Neural cell (in vitro differentiated cells): ENCODE data around the gene ARHGAP18. TPM values are rescaled to one million over a fixed set of nuclear protein-coding genes. Genes with fewer than 3 reads are reported as not detected.

Experiments used
- H2AFZ ChIP-seq: fragments of 200-600, 300-800 bp; sonication (generic), shearing (Covaris generic); 2 replicates; pipeline ENCODE4 v1.6.0; 2014; ENCODE audit warnings: low read depth, mild to moderate bottlenecking, antibody characterized with exemption, low read length, moderate library complexity
- H3F3A ChIP-seq: fragments of 200-600 bp; shearing (Covaris generic); 2 replicates; pipeline ENCODE4 v1.6.1; 2016; ENCODE audit warnings: mild to moderate bottlenecking, moderate library complexity, mixed read lengths, antibody characterized with exemption, low read length; ENCODE audit not compliant: insufficient read depth, poor library complexity, severe bottlenecking
- H3K27ac ChIP-seq: fragments of 200-600, 300-800 bp; sonication (generic), shearing (Covaris generic); 2 replicates; pipeline ENCODE4 v1.5.1; 2014; ENCODE audit warnings: mild to moderate bottlenecking, low read length, moderate library complexity
- H3K27me3 ChIP-seq: fragments of 300-800, 200-600 bp; sonication (generic), shearing (Covaris generic); 2 replicates; pipeline ENCODE4 v1.6.0; 2014; ENCODE audit warnings: mild to moderate bottlenecking, low read depth, low read length, moderate library complexity; ENCODE audit not compliant: insufficient read depth
- H3K36me3 ChIP-seq: fragments of 300-800, 200-600 bp; sonication (generic), shearing (Covaris generic); 2 replicates; pipeline ENCODE4 v1.5.1; 2014; ENCODE audit warnings: mild to moderate bottlenecking, antibody characterized with exemption, low read length, moderate library complexity; ENCODE audit not compliant: insufficient read depth
- H3K4me2 ChIP-seq: fragments of 300-800, 200-600 bp; sonication (generic), shearing (Covaris generic); 2 replicates; pipeline ENCODE4 v1.6.0; 2014; ENCODE audit warnings: mild to moderate bottlenecking, low read length
- H3K4me3 ChIP-seq: fragments of 300-800, 200-600 bp; sonication (generic), shearing (Covaris generic); 2 replicates; pipeline ENCODE4 v1.5.1; 2014; ENCODE audit warnings: mild to moderate bottlenecking, low read length, moderate library complexity
- H3K79me2 ChIP-seq: fragments of 200-600 bp; shearing (Covaris generic); replicated peaks from 2 replicates; pipeline ENCODE4 v1.6.0; 2014; ENCODE audit warnings: mild to moderate bottlenecking, low read length, moderate library complexity; ENCODE audit not compliant: insufficient read depth
- H3K9ac ChIP-seq: fragments of 300-800, 200-600 bp; sonication (generic), shearing (Covaris generic); 2 replicates; pipeline ENCODE4 v1.6.1; 2016; ENCODE audit warnings: mild to moderate bottlenecking, low read length, mixed read lengths
- H3K9me2 ChIP-seq: fragments of 200-600 bp; shearing (Covaris generic); 2 replicates; pipeline ENCODE4 v1.6.1; 2016; ENCODE audit warnings: mild to moderate bottlenecking, low read length, mixed read lengths; ENCODE audit not compliant: insufficient read depth
- H3K9me3 ChIP-seq: fragments of 200-600, 300-800 bp; sonication (generic), shearing (Covaris generic); 2 replicates; pipeline ENCODE4 v1.6.1; 2016; ENCODE audit warnings: mild to moderate bottlenecking, mixed run types, low read length, moderate library complexity, mixed read lengths
- H4K20me1 ChIP-seq: fragments of 200-600 bp; shearing (Covaris generic); 2 replicates; pipeline ENCODE4 v1.6.1; 2016; ENCODE audit warnings: mild to moderate bottlenecking, mixed run types; ENCODE audit not compliant: insufficient read depth
- EP300 ChIP-seq: fragments of 450-650 bp; conservative IDR thresholded peaks from 2 replicates; pipeline ENCODE4 v1.6.1; 2014; ENCODE audit warnings: antibody characterized with exemption, mild to moderate bottlenecking, moderate library complexity; ENCODE audit not compliant: poor library complexity, severe bottlenecking
- EZH2 ChIP-seq: fragments of 200-600, 300-800 bp; shearing (Covaris generic), sonication (generic); IDR thresholded peaks from 2 replicates; pipeline ENCODE4 v1.6.1; 2014; ENCODE audit warnings: antibody characterized with exemption, low read length, borderline replicate concordance, mild to moderate bottlenecking; ENCODE audit not compliant: insufficient read depth, poor library complexity, severe bottlenecking
- MXI1 ChIP-seq: fragments of 450-650 bp; conservative IDR thresholded peaks from 2 replicates; pipeline ENCODE4 v1.6.1; 2014; ENCODE audit warnings: antibody characterized with exemption, mild to moderate bottlenecking; ENCODE audit not compliant: poor library complexity, severe bottlenecking
- POLR2AphosphoS5 ChIP-seq: IDR thresholded peaks from 2 replicates; pipeline ENCODE4 v1.6.1; 2012
- RAD21 ChIP-seq: fragments of 450-650 bp; conservative IDR thresholded peaks from 2 replicates; pipeline ENCODE4 v1.6.1; 2014; ENCODE audit warnings: antibody characterized with exemption, mild to moderate bottlenecking, moderate library complexity
- SMC3 ChIP-seq: fragments of 450-650 bp; conservative IDR thresholded peaks from 2 replicates; pipeline ENCODE4 v1.6.1; 2014; ENCODE audit warnings: antibody characterized with exemption, mild to moderate bottlenecking, moderate library complexity; ENCODE audit not compliant: poor library complexity
- TAF1 ChIP-seq: IDR thresholded peaks from 2 replicates; pipeline ENCODE4 v1.6.1; 2012; ENCODE audit warnings: low read depth
- polyA plus RNA-seq: library from polyadenylated mRNA; depleted of rRNA; stranded (reverse); fragments of >200 nt; gene quantifications from 2 replicates; pipeline ENCODE4 v1.2.3, GENCODE V29; 2014
- TF ChIP-seq, protein P1 (sequence below): IDR thresholded peaks from 2 replicates; pipeline ENCODE4 v1.6.1; 2012; ENCODE audit warnings: borderline replicate concordance
- TF ChIP-seq, protein P2 (sequence below): fragments of 450-650 bp; IDR thresholded peaks from 2 replicates; pipeline ENCODE4 v1.5.1; 2014; ENCODE audit warnings: antibody characterized with exemption, mild to moderate bottlenecking, moderate library complexity; ENCODE audit not compliant: poor library complexity, severe bottlenecking

The ARHGAP18 gene
- polyA plus RNA-seq, 1 donor from 2014 or later: 4.7 TPM

DNA sequence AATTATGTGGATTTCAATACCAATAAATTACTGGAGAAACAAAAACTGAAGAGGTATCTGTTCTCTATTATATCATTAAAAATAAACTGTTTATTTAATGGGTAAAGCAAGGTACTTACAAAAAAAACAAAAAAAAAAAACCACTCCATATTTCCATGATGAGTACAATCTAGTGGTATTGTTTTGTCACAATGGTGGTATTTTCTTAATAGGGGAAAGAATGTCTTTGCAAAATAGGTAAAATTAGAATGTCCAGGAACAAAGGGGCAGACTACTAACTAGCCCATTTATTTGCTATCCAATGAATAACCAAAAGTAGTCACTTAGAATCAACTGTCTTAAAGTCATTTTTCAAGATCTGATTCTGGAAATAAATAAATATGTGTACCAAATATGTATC lies 92.0 kb downstream of the ARHGAP18 start:
- H3K27ac ChIP-seq: no peak overlapping the region
- no peak overlapping the region for H2AFZ ChIP-seq
- H3F3A ChIP-seq: no peaks in the 10 kb centered on the region
- H3K4me2 ChIP-seq: no peak overlapping the region
- H3K9me3 ChIP-seq: no peaks in the 10 kb centered on the region
- no peak overlapping the region for H3K4me3 ChIP-seq
- no peaks in the 10 kb centered on the region for H3K9me2 ChIP-seq
- no peaks in the 10 kb centered on the region for H4K20me1 ChIP-seq
- no peak for TF ChIP-seq EP300
- TF ChIP-seq MXI1: no peak
- TF ChIP-seq, protein P1, sequence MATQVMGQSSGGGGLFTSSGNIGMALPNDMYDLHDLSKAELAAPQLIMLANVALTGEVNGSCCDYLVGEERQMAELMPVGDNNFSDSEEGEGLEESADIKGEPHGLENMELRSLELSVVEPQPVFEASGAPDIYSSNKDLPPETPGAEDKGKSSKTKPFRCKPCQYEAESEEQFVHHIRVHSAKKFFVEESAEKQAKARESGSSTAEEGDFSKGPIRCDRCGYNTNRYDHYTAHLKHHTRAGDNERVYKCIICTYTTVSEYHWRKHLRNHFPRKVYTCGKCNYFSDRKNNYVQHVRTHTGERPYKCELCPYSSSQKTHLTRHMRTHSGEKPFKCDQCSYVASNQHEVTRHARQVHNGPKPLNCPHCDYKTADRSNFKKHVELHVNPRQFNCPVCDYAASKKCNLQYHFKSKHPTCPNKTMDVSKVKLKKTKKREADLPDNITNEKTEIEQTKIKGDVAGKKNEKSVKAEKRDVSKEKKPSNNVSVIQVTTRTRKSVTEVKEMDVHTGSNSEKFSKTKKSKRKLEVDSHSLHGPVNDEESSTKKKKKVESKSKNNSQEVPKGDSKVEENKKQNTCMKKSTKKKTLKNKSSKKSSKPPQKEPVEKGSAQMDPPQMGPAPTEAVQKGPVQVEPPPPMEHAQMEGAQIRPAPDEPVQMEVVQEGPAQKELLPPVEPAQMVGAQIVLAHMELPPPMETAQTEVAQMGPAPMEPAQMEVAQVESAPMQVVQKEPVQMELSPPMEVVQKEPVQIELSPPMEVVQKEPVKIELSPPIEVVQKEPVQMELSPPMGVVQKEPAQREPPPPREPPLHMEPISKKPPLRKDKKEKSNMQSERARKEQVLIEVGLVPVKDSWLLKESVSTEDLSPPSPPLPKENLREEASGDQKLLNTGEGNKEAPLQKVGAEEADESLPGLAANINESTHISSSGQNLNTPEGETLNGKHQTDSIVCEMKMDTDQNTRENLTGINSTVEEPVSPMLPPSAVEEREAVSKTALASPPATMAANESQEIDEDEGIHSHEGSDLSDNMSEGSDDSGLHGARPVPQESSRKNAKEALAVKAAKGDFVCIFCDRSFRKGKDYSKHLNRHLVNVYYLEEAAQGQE: no peak
- TF ChIP-seq EZH2: no peak
- no peak for TF ChIP-seq TAF1
- TF ChIP-seq SMC3: no peak
- TF ChIP-seq POLR2AphosphoS5: no peak
- TF ChIP-seq, protein P2, sequence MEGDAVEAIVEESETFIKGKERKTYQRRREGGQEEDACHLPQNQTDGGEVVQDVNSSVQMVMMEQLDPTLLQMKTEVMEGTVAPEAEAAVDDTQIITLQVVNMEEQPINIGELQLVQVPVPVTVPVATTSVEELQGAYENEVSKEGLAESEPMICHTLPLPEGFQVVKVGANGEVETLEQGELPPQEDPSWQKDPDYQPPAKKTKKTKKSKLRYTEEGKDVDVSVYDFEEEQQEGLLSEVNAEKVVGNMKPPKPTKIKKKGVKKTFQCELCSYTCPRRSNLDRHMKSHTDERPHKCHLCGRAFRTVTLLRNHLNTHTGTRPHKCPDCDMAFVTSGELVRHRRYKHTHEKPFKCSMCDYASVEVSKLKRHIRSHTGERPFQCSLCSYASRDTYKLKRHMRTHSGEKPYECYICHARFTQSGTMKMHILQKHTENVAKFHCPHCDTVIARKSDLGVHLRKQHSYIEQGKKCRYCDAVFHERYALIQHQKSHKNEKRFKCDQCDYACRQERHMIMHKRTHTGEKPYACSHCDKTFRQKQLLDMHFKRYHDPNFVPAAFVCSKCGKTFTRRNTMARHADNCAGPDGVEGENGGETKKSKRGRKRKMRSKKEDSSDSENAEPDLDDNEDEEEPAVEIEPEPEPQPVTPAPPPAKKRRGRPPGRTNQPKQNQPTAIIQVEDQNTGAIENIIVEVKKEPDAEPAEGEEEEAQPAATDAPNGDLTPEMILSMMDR: no peak
- no peak overlapping the region for H3K9ac ChIP-seq
- H3K36me3 ChIP-seq: no peaks in the 10 kb centered on the region
- no peaks in the 10 kb centered on the region for H3K27me3 ChIP-seq
- no peaks in the 10 kb centered on the region for H3K79me2 ChIP-seq

DNA sequence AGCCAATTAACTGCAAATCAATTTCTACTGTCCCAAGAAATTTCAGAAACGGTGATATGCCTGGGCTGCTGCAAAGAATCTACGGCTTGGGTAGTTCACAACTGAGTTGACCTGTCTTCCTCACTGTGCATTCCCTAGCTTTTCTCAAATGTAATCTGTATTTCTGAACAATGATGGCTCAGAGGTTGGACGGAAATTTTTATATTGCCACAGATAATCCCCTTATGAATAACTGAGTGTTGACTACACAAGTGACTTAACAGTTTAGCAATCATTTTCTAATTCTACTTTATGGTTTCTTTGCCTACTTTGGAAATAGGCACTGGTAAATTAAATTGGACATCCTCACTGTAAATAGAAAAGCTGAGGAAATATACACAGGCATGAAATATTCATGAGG lies 94.5 kb downstream of the ARHGAP18 start:
- Histone ChIP-seq H4K20me1 (no peaks in the 10 kb centered on the region), H3K9me2 (no peaks in the 10 kb centered on the region), H3K27me3 (no peaks in the 10 kb centered on the region), H3K27ac (peak overlapping the region; percentile 19), H2AFZ (no peak overlapping the region), H3K79me2 (no peaks in the 10 kb centered on the region), H3K4me2 (no peak overlapping the region), H3F3A (no peaks in the 10 kb centered on the region), H3K36me3 (no peaks in the 10 kb centered on the region), H3K9ac (no peak overlapping the region), H3K4me3 (no peak overlapping the region), H3K9me3 (no peaks in the 10 kb centered on the region)
- TF ChIP-seq RAD21: no peak
- TF ChIP-seq SMC3: no peak
- TF ChIP-seq POLR2AphosphoS5: no peak
- TF ChIP-seq TAF1: no peak
- TF ChIP-seq, protein P1: no peak
- no peak for TF ChIP-seq MXI1
- no peak for TF ChIP-seq EZH2
- TF ChIP-seq, protein P2: no peak
- no peak for TF ChIP-seq EP300
